PC-9 (cell line): ENCODE data around the gene DNM3. TPM values are rescaled to one million over a fixed set of nuclear protein-coding genes. Genes with fewer than 3 reads are reported as not detected.

Source experiments
- BruUV-seq: library from RNA; stranded (reverse); fragments of 400-500 nt; replicated peaks from 2 replicates; lab custom pipeline; 2021; lab: Mats Ljungman, UMichigan
- CTCF ChIA-PET: fragments of 300-600 bp; sonication (Branson Sonifier 250); formaldehyde crosslinking; loops from one replicate; lab custom pipeline; 2022; ENCODE audit warnings: antibody characterized with exemption; lab: Charles Lee
- POLR2A ChIA-PET: fragments of 300-600 bp; sonication (Branson Sonifier 250); formaldehyde crosslinking; loops from one replicate; lab custom pipeline; 2022; ENCODE audit warnings: antibody characterized with exemption; ENCODE audit not compliant: unreplicated experiment; lab: Charles Lee
- DNase-seq, 2 experiments: peaks; one replicate each; pipeline versions ENCODE4 v3.0.0 to v3.0.0-alpha.2; 2015 to 2022; ENCODE audit warnings: mixed read lengths in 1 of 2
- H2AFZ ChIP-seq: fragments of 200-600 bp; sonication (generic); 2 replicates; pipeline ENCODE4 v1.8.1; 2017; ENCODE audit warnings: antibody characterized with exemption
- H3F3A ChIP-seq: fragments of 200-600 bp; sonication (generic); 2 replicates; pipeline ENCODE4 v1.8.1; 2017; ENCODE audit warnings: antibody characterized with exemption, mild to moderate bottlenecking, low read depth; ENCODE audit not compliant: insufficient read depth
- H3K27ac ChIP-seq: fragments of 200-600 bp; sonication (generic); 2 replicates; pipeline ENCODE4 v1.6.1; 2016; ENCODE audit warnings: mixed run types
- H3K27me3 ChIP-seq: fragments of 200-600 bp; sonication (generic); 2 replicates; pipeline ENCODE4 v1.6.1; 2016; ENCODE audit warnings: low read depth, mixed run types; ENCODE audit not compliant: insufficient read depth
- H3K36me3 ChIP-seq: fragments of 200-600 bp; sonication (generic); 2 replicates; pipeline ENCODE4 v1.6.1; 2016; ENCODE audit warnings: low read depth, mixed run types
- H3K4me1 ChIP-seq: fragments of 200-600 bp; sonication (generic); replicated peaks from 2 replicates; pipeline ENCODE4 v1.6.1; 2016; ENCODE audit warnings: mixed run types; ENCODE audit not compliant: insufficient read depth
- H3K4me2 ChIP-seq: fragments of 200-600 bp; sonication (generic); 2 replicates; pipeline ENCODE4 v1.6.1; 2017; ENCODE audit warnings: mixed run types
- H3K4me3 ChIP-seq: fragments of 200-600 bp; sonication (generic); 2 replicates; pipeline ENCODE4 v1.6.1; 2016; ENCODE audit warnings: mixed run types
- H3K79me2 ChIP-seq: fragments of 200-600 bp; sonication (generic); 2 replicates; pipeline ENCODE4 v1.6.1; 2017; ENCODE audit warnings: low read depth, mixed run types
- H3K9me2 ChIP-seq: fragments of 200-600 bp; sonication (generic); 2 replicates; pipeline ENCODE4 v1.8.1; 2017; ENCODE audit warnings: mild to moderate bottlenecking; ENCODE audit not compliant: insufficient read depth
- H3K9me3 ChIP-seq: fragments of 200-600 bp; sonication (generic); 2 replicates; pipeline ENCODE4 v1.8.1; 2016; ENCODE audit warnings: low read depth; ENCODE audit not compliant: insufficient read depth
- H4K20me1 ChIP-seq: fragments of 200-600 bp; sonication (generic); 2 replicates; pipeline ENCODE4 v1.8.1; 2017; ENCODE audit not compliant: insufficient read depth
- EZH2 ChIP-seq: fragments of 200-600 bp; sonication (generic); IDR thresholded peaks from 2 replicates; pipeline ENCODE4 v1.8.0; 2017; ENCODE audit warnings: antibody characterized with exemption, low read depth
- intact Hi-C: fragments of 100-400 bp; cut with micrococcal nuclease; formaldehyde crosslinking; loops from one replicate; pipeline ENCODE4 v1.10.0; 2022; ENCODE audit not compliant: unreplicated experiment
- total RNA-seq: library from RNA; stranded (reverse); gene quantifications from 2 replicates; pipeline ENCODE4 v1.2.3, GENCODE V29; 2021
- TF ChIP-seq, protein P1 (sequence below): fragments of 200-600 bp; sonication (generic); conservative IDR thresholded peaks from 2 replicates; pipeline ENCODE4 v1.6.1; 2017; ENCODE audit warnings: mixed run types, antibody characterized with exemption, mild to moderate bottlenecking, moderate library complexity

DNM3 gene
- total RNA-seq, 1 experiment from 2014 or later = 1.7 TPM

DNA sequence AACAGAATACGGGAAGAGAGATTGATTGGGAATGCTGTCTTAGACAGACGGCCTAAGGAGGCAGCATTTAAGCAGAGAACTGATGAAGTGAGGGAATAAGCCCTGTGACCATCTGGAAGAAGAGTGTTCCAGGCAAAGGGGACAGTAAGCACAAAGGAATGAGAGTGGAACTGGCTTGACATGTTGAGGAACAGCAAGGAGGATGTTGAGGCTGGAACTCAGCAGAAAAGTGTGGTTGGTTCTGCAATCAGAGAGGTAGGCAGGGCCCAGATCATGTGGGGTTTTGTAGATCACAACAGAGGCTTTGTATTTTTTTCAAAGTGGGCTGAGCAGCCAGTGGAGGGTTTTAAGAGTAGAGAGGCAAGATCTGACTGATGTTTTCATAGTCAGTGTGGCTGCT, 157.4 kb downstream of the DNM3 start:
- no peak for DNase-seq
- TF ChIP-seq EZH2 = no peak
- TF ChIP-seq, protein P1, sequence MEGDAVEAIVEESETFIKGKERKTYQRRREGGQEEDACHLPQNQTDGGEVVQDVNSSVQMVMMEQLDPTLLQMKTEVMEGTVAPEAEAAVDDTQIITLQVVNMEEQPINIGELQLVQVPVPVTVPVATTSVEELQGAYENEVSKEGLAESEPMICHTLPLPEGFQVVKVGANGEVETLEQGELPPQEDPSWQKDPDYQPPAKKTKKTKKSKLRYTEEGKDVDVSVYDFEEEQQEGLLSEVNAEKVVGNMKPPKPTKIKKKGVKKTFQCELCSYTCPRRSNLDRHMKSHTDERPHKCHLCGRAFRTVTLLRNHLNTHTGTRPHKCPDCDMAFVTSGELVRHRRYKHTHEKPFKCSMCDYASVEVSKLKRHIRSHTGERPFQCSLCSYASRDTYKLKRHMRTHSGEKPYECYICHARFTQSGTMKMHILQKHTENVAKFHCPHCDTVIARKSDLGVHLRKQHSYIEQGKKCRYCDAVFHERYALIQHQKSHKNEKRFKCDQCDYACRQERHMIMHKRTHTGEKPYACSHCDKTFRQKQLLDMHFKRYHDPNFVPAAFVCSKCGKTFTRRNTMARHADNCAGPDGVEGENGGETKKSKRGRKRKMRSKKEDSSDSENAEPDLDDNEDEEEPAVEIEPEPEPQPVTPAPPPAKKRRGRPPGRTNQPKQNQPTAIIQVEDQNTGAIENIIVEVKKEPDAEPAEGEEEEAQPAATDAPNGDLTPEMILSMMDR = no peak
- H3K79me2 ChIP-seq = no peaks in the 10 kb centered on the region
- no peak overlapping the region for H3K4me3 ChIP-seq
- H3K4me2 ChIP-seq = no peak overlapping the region
- H3F3A ChIP-seq = no peaks in the 10 kb centered on the region
- CTCF ChIA-PET = interaction anchor here (0.6 kb wide), 1 partner anchor 401 kb away, joined by 3 read pairs; no protein-coding TSS in a partner anchor
- no peaks in the 10 kb centered on the region for H3K9me3 ChIP-seq
- no peaks in the 10 kb centered on the region for H3K9me2 ChIP-seq
- H2AFZ ChIP-seq = no peak overlapping the region
- H3K36me3 ChIP-seq = no peaks in the 10 kb centered on the region
- no peaks in the 10 kb centered on the region for H3K27me3 ChIP-seq
- POLR2A ChIA-PET = no interaction called here
- no peaks in the 10 kb centered on the region for H4K20me1 ChIP-seq
- no peak overlapping the region for H3K27ac ChIP-seq
- intact Hi-C loops = no loop called here
- no TSS peak for BruUV-seq
- no peaks in the 10 kb centered on the region for H3K4me1 ChIP-seq

DNA sequence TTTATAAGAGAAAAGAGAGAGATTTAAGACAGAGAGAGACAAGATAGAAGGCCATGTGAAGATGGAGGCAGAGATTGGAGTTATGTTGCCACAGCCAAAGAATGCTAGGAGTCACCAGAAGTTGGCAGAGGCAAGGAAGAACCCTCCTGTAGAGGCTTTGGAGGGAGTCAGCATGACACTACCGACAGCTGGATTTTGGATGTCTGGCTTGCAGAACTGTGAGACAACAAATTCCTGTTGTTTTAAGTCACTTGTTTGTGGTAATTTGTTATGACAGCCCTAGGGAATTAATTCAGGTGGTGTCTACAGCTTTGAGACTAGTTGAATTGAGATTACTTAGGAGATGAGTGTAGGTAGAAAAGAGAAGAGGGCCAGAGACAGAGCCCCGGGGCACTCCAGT, 158.5 kb downstream of the DNM3 start:
- Histone ChIP-seq H3K4me2 (no peak overlapping the region), H3K79me2 (no peaks in the 10 kb centered on the region), H3K27ac (no peak overlapping the region), H2AFZ (no peak overlapping the region), H3K4me3 (no peak overlapping the region), H3K4me1 (no peaks in the 10 kb centered on the region), H4K20me1 (no peaks in the 10 kb centered on the region), H3K27me3 (no peaks in the 10 kb centered on the region), H3K36me3 (no peaks in the 10 kb centered on the region), H3K9me2 (no peaks in the 10 kb centered on the region), H3F3A (no peaks in the 10 kb centered on the region), H3K9me3 (no peaks in the 10 kb centered on the region; the same call in 1 of the 2 replicates)
- ChIA-PET CTCF (no interaction called here), POLR2A (no interaction called here)
- BruUV-seq = no TSS peak
- intact Hi-C loops = loop anchor here (5.0 kb wide), 1 partner anchor 723 kb away; no protein-coding TSS in a partner anchor
- TF ChIP-seq, protein P1 = no peak
- no peak for TF ChIP-seq EZH2
- no peak for DNase-seq

DNA sequence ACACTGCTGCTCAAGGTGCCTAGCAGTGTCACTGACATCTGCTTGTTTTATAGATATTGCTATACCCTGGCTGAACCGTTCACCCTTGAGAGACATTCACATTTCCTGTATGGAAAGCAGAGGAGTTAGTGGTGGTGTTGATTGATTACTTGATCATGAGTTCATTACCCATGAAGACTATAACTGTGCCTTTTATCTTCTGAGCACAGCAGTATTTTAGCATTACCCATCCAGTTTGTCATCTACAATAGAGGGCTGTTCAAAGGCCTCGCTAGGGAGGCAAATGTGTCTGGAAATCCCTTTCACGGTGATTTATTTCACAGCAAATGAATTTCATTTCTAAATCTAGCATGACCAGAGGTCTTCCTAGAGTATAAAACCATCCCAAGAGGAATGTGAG, 160.0 kb downstream of the DNM3 start:
- intact Hi-C loops = loop anchor here (5.0 kb wide), 1 partner anchor 721 kb away; no protein-coding TSS in a partner anchor
- BruUV-seq = no TSS peak
- Histone ChIP-seq H3K79me2 (no peaks in the 10 kb centered on the region), H3K27me3 (no peaks in the 10 kb centered on the region), H3K9me2 (no peaks in the 10 kb centered on the region), H2AFZ (no peak overlapping the region), H3K4me2 (no peak overlapping the region), H3K4me3 (no peak overlapping the region), H3F3A (no peaks in the 10 kb centered on the region), H3K36me3 (no peaks in the 10 kb centered on the region), H3K4me1 (no peaks in the 10 kb centered on the region), H3K27ac (no peak overlapping the region), H3K9me3 (no peaks in the 10 kb centered on the region; the same call in 1 of the 2 replicates), H4K20me1 (no peaks in the 10 kb centered on the region)
- ChIA-PET CTCF (no interaction called here), POLR2A (no interaction called here)
- TF ChIP-seq EZH2 = no peak
- TF ChIP-seq, protein P1 = no peak
- no peak for DNase-seq
